Activated naive CD8-positive, alpha-beta T cell treated with anti-CD3 and anti-CD28 coated beads for 36 hours (primary cell): ENCODE measurements around the gene AGAP1. TPM values are rescaled to one million over a fixed set of nuclear protein-coding genes. Genes with fewer than 3 reads are reported as not detected.
A peak's percentile ranks its signal among the peaks of the same experiment; 100 is the strongest.

Source experiments
- DNase-seq: peaks from one replicate; pipeline ENCODE4 v3.0.0; 2021
- H3K27ac Mint-ChIP-seq: one replicate; pipeline ENCODE4 v1.8.0; 2022; ENCODE audit warnings: mild to moderate bottlenecking, moderate library complexity, mixed read lengths
- H3K27me3 Mint-ChIP-seq: one replicate; pipeline ENCODE4 v1.8.0; 2022; ENCODE audit warnings: mild to moderate bottlenecking, mixed read lengths
- H3K36me3 Mint-ChIP-seq: one replicate; pipeline ENCODE4 v1.8.0; 2021; ENCODE audit warnings: mild to moderate bottlenecking, mixed read lengths
- H3K4me1 Mint-ChIP-seq: one replicate; pipeline ENCODE4 v1.8.0; 2021; ENCODE audit warnings: mixed read lengths
- H3K4me3 Mint-ChIP-seq: one replicate; pipeline ENCODE4 v1.8.0; 2022; ENCODE audit warnings: mild to moderate bottlenecking, moderate library complexity, mixed read lengths
- H3K9me3 Mint-ChIP-seq: one replicate; pipeline ENCODE4 v1.8.0; 2022; ENCODE audit warnings: mixed read lengths
- total RNA-seq, 2 experiments: library from RNA; stranded (reverse); gene quantifications; one replicate each; pipeline ENCODE4 v1.2.3, GENCODE V29; 2021

The AGAP1 gene
- total RNA-seq, 2 experiments from 2014 or later, result 0.89 to 1.4 TPM

GRCh38 chr2:236173036-236173728, 679.3 kb downstream of the AGAP1 start:
- Mint-ChIP-seq H3K27ac (no peak overlapping the region), H3K27me3 (peaks cover 87% of the 10 kb centered on the region), H3K36me3 (peaks cover 2% of the 10 kb centered on the region), H3K4me1 (peaks cover 4% of the 10 kb centered on the region), H3K9me3 (peaks cover 2% of the 10 kb centered on the region), H3K4me3 (no peak overlapping the region)
- no peak for DNase-seq

DNA sequence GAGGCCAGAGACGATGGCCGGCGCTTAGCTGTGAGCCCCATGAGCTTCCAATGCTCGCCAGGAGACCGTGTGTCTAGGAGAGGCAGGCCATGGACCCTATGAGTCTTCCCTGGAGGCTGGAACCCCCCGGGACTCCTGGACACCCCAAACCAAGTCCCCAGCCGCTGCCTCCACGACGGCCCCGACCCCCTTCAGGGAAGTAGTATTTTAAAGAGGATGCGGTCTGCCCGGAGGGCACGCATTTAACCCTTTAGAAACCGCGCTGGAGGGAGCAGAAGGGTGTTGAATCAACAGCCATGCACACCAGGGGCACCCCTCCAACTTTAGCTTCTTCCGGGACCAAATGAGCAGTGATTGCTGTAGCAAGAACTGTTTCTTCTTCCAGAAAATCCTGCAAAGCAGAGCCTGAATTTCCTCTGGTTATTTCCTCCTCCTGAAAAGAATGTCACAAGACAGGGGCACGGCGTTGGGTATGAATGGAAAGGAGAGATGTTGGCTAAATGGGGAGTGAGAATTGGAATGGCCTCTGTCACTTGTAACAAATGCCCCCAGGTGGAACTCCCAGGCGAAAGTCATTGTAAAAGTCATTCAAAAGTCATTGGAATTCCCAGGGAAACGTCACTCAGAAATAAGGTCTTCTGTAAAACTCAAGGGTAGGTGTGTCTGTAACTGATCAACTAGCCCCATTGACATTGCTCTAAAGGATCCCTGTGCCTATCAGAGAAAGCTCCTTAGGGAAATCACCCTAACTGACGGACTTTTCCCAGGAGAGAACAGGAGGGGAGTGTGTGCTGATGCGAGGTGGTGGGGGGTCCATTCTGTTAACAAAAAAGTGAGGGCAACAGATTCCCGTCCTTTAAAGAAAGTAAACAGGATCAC, 680.1 kb downstream of the AGAP1 start:
- Mint-ChIP-seq H3K27me3 (peaks cover 92% of the 10 kb centered on the region), H3K4me3 (no peak overlapping the region), H3K9me3 (peaks cover 2% of the 10 kb centered on the region), H3K27ac (no peak overlapping the region), H3K4me1 (peaks cover 4% of the 10 kb centered on the region), H3K36me3 (peaks cover 2% of the 10 kb centered on the region)
- no peak for DNase-seq

- Mint-ChIP-seq H3K27me3 (peaks cover 88% of the 10 kb centered on the region), H3K36me3 (no peaks in the 10 kb centered on the region), H3K4me1 (peaks cover 5% of the 10 kb centered on the region), H3K27ac (no peak overlapping the region), H3K9me3 (no peaks in the 10 kb centered on the region), H3K4me3 (no peak overlapping the region)
- no peak for DNase-seq
Measured at GRCh38 chr2:236175548-236176150, 681.8 kb downstream of the AGAP1 start.

DNA sequence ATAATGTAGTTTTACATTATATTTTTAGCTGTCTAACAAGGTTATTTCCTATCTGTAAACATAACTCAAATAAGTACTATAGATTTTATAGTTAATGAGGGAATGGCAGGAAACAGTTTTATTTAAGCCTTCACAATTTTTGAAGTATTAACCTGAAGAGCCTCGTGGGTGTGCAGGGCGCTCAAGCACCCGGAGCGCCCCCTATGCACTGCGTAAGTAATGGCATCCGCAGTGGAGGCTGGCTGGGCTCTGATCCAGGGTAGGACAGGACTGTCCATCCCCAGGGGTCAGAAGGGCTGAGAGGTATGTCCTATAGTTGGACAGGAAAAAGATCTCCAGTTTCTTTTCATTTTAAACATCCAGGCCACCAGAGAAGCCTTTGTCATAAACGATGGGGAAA, 682.6 kb downstream of the AGAP1 start:
- Mint-ChIP-seq H3K27me3 (peaks cover 88% of the 10 kb centered on the region), H3K27ac (no peak overlapping the region), H3K36me3 (no peaks in the 10 kb centered on the region), H3K9me3 (no peaks in the 10 kb centered on the region), H3K4me3 (no peak overlapping the region), H3K4me1 (peaks cover 5% of the 10 kb centered on the region)
- DNase-seq, result no peak

GRCh38 chr2:236176951-236177350, 683.1 kb downstream of the AGAP1 start:
- DNase-seq, result no peak
- Mint-ChIP-seq H3K9me3 (no peaks in the 10 kb centered on the region), H3K36me3 (no peaks in the 10 kb centered on the region), H3K27ac (no peak overlapping the region), H3K4me3 (no peak overlapping the region), H3K27me3 (peaks cover 89% of the 10 kb centered on the region), H3K4me1 (peaks cover 5% of the 10 kb centered on the region)

GRCh38 chr2:236177604-236177966, 683.7 kb downstream of the AGAP1 start:
- Mint-ChIP-seq H3K9me3 (no peaks in the 10 kb centered on the region), H3K27ac (no peak overlapping the region)

GRCh38 chr2:236177967-236178889, 684.4 kb downstream of the AGAP1 start:
- Mint-ChIP-seq H3K4me3 (peak overlapping the region; percentile 25), H3K27ac (no peak overlapping the region), H3K36me3 (no peaks in the 10 kb centered on the region), H3K27me3 (peaks cover 92% of the 10 kb centered on the region), H3K9me3 (no peaks in the 10 kb centered on the region), H3K4me1 (peaks cover 5% of the 10 kb centered on the region)
- DNase-seq, result no peak

More at GRCh38 chr2:236177604-236177966, 683.7 kb downstream of the AGAP1 start:
- DNase-seq, result peak; percentile 51
- Mint-ChIP-seq H3K4me1 (peaks cover 5% of the 10 kb centered on the region), H3K27me3 (peaks cover 90% of the 10 kb centered on the region), H3K4me3 (no peak overlapping the region), H3K36me3 (no peaks in the 10 kb centered on the region)

GRCh38 chr2:236178890-236179235, 685.0 kb downstream of the AGAP1 start:
- H3K4me1 Mint-ChIP-seq, result peaks cover 5% of the 10 kb centered on the region
- no peak overlapping the region for H3K27ac Mint-ChIP-seq
- no peaks in the 10 kb centered on the region for H3K36me3 Mint-ChIP-seq
- no peak for DNase-seq
- H3K27me3 Mint-ChIP-seq, result peaks cover 92% of the 10 kb centered on the region
- H3K9me3 Mint-ChIP-seq, result no peaks in the 10 kb centered on the region
- H3K4me3 Mint-ChIP-seq, result no peak overlapping the region

- no peaks in the 10 kb centered on the region for H3K36me3 Mint-ChIP-seq
- DNase-seq, result no peak
- H3K4me1 Mint-ChIP-seq, result peaks cover 5% of the 10 kb centered on the region
- H3K9me3 Mint-ChIP-seq, result no peaks in the 10 kb centered on the region
- peaks cover 92% of the 10 kb centered on the region for H3K27me3 Mint-ChIP-seq
- H3K27ac Mint-ChIP-seq, result no peak overlapping the region
- H3K4me3 Mint-ChIP-seq, result no peak overlapping the region
Measured at GRCh38 chr2:236179236-236180075, 685.6 kb downstream of the AGAP1 start.

- no peak overlapping the region for H3K4me3 Mint-ChIP-seq
- H3K27me3 Mint-ChIP-seq, result peaks cover 89% of the 10 kb centered on the region
- H3K27ac Mint-ChIP-seq, result no peak overlapping the region
- no peak for DNase-seq
- no peaks in the 10 kb centered on the region for H3K36me3 Mint-ChIP-seq
- no peaks in the 10 kb centered on the region for H3K9me3 Mint-ChIP-seq
- H3K4me1 Mint-ChIP-seq, result peaks cover 5% of the 10 kb centered on the region
Measured at GRCh38 chr2:236180076-236180816, 686.4 kb downstream of the AGAP1 start.

DNA sequence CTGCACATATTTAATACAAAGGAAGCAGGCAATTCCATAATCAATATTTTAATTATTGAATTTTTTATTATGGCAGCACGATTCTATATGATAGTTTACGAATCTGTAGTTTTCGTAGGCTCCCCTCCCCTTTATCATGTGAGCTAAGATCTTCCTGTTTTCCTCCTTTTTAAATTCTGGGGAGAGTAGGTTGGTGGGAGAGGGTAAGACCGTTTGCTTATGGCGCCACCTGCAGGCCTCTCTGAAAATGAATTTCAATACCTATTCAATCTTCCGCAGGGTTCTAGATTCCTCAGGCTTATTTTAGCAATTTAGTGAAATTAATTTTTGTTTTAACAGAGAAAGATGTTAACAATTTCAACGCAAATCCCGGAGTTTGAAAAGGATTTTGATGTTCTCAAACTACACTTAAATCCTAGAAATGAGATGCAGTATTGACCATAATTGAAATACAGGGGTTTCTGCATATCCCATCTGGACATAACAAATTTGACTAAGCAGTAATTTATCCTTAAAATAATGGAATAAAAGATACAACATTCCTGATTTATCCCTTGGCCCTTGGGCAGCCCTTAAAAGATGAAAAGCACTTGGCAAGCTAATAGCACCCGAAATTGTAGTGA, 687.1 kb downstream of the AGAP1 start:
- Mint-ChIP-seq H3K9me3 (no peaks in the 10 kb centered on the region), H3K27me3 (peaks cover 88% of the 10 kb centered on the region), H3K4me3 (no peak overlapping the region), H3K4me1 (peaks cover 5% of the 10 kb centered on the region), H3K36me3 (no peaks in the 10 kb centered on the region), H3K27ac (no peak overlapping the region)
- no peak for DNase-seq
